Testis (tissue), 3 donors: ENCODE measurements around the gene TBC1D5. TPM values are rescaled to one million over a fixed set of nuclear protein-coding genes. Genes with fewer than 3 reads are reported as not detected.

Source experiments
- DNase-seq: peaks from one replicate; pipeline ENCODE4 v3.0.0-alpha.2; 2019
- H3K27ac ChIP-seq, 2 donors: fragments of 200-600 bp; sonication (generic); one replicate each; pipeline ENCODE4 v1.5.1; 2019
- H3K27me3 ChIP-seq: fragments of 200-600 bp; sonication (generic); one replicate; pipeline ENCODE4 v1.5.1; 2019
- H3K36me3 ChIP-seq: fragments of 200-600 bp; sonication (generic); one replicate; pipeline ENCODE4 v1.5.1; 2017; ENCODE audit warnings: low read depth; ENCODE audit errors: missing control alignments
- H3K4me1 ChIP-seq: fragments of 200-600 bp; sonication (generic); one replicate; pipeline ENCODE4 v1.5.1; 2019
- H3K4me3 ChIP-seq, 2 donors: fragments of 200-600 bp; sonication (generic); one replicate each; pipeline ENCODE4 v1.5.1; 2017 to 2019
- H3K9me3 ChIP-seq: fragments of 200-600 bp; sonication (generic); one replicate; pipeline ENCODE4 v1.5.1; 2017
- CTCF ChIP-seq, 3 experiments: fragments of 450-650 bp in 2 of 3; fragments of 200-600 bp in 1 of 3; sonication (generic) in 1 of 3; IDR thresholded peaks; one replicate each; pipeline ENCODE4 v1.5.1; 2016 to 2019; ENCODE audit warnings: antibody characterized with exemption in 3 of 3, mild to moderate bottlenecking in 2 of 3, moderate library complexity in 1 of 3
- POLR2A ChIP-seq: fragments of 450-650 bp; IDR thresholded peaks from one replicate; pipeline ENCODE4 v1.6.1; 2017; ENCODE audit warnings: antibody characterized with exemption, mild to moderate bottlenecking, moderate library complexity
- whole genome bisulfite sequencing, 2 donors: methylation state at CpG; one replicate each; pipeline ENCODE4 v1.1.5; 2018; 5-methylcytosine and 5-hydroxymethylcytosine counted together
- intact Hi-C: fragments of 100-400 bp; cut with DNase I; formaldehyde crosslinking; loops from one replicate; pipeline ENCODE4 v1.15.1; 2023; ENCODE audit warnings: low total_unique reads
- polyA plus RNA-seq: library from polyadenylated mRNA; stranded (reverse); fragments of 350-450 nt; fragmentation: Illumina TruSeq; extraction: RNeasy Lipid Tissue Mini Kit (QIAGEN cat#74804); gene quantifications from one replicate; pipeline ENCODE4 v1.2.3, GENCODE V29; 2014; ENCODE audit warnings: low read depth, low replicate concordance; ENCODE audit not compliant: insufficient read depth
- total RNA-seq, 2 donors: library from RNA; depleted of rRNA; stranded (reverse); fragments of >200 nt; gene quantifications; one replicate each; pipeline ENCODE4 v1.2.3, GENCODE V29; 2016

The TBC1D5 gene
- total and polyA plus RNA-seq, 3 donors from 2014 or later, result 47.8 to 98.1 (median 95.4) TPM

GRCh38 chr3:17481116-17481515 lies 261.3 kb downstream of the TBC1D5 start:
- Histone ChIP-seq H3K9me3 (no peaks in the 10 kb centered on the region), H3K36me3 (no peaks in the 10 kb centered on the region), H3K4me1 (no peaks in the 10 kb centered on the region), H3K27me3 (no peaks in the 10 kb centered on the region), H3K4me3 (no peak overlapping the region), H3K27ac (no peak overlapping the region)
- no peak for DNase-seq
- intact Hi-C loops, result no loop called here
- TF ChIP-seq CTCF (IDR thresholded peaks at IDR 0.05) (no peak), POLR2A (no peak)
- 97% methylated on average over 6 to 10 of the region's 10 CpGs for WGBS, 2 donors

- no peaks in the 10 kb centered on the region for H3K27me3 ChIP-seq
- DNase-seq, result no peak
- no peak overlapping the region for H3K27ac ChIP-seq
Measured at GRCh38 chr3:17479681-17480405, 262.6 kb downstream of the TBC1D5 start.

GRCh38 chr3:17478673-17479072 lies 263.8 kb downstream of the TBC1D5 start:
- H3K36me3 ChIP-seq, result no peaks in the 10 kb centered on the region
- intact Hi-C loops, result no loop called here
- H3K9me3 ChIP-seq, result no peaks in the 10 kb centered on the region
- H3K4me1 ChIP-seq, result no peaks in the 10 kb centered on the region
- TF ChIP-seq POLR2A, result no peak
- no peak for TF ChIP-seq CTCF (IDR thresholded peaks at IDR 0.05)
- H3K4me3 ChIP-seq, result no peak overlapping the region
- H3K27me3 ChIP-seq, result no peaks in the 10 kb centered on the region
- no peak overlapping the region for H3K27ac ChIP-seq
- no peak for DNase-seq
- WGBS, 2 donors, result 77 to 80% methylated on average over 2 of the region's 2 CpGs

More at GRCh38 chr3:17479681-17480405, 262.6 kb downstream of the TBC1D5 start:
- intact Hi-C loops, result no loop called here
- H3K4me1 ChIP-seq, result no peaks in the 10 kb centered on the region
- H3K9me3 ChIP-seq, result no peaks in the 10 kb centered on the region
- H3K36me3 ChIP-seq, result no peaks in the 10 kb centered on the region
- TF ChIP-seq POLR2A, result no peak
- TF ChIP-seq CTCF (IDR thresholded peaks at IDR 0.05), result no peak
- H3K4me3 ChIP-seq, result no peak overlapping the region
- WGBS, 2 donors, result 97 to 98% methylated on average over 12 to 16 of the region's 16 CpGs

- no peak for DNase-seq
- Histone ChIP-seq H3K27me3 (no peaks in the 10 kb centered on the region), H3K4me3 (no peak overlapping the region), H3K36me3 (no peaks in the 10 kb centered on the region), H3K4me1 (no peaks in the 10 kb centered on the region), H3K27ac (no peak overlapping the region), H3K9me3 (no peaks in the 10 kb centered on the region)
- intact Hi-C loops, result no loop called here
- TF ChIP-seq POLR2A (no peak), CTCF (IDR thresholded peaks at IDR 0.05) (peak in 1 of 3 experiments; percentile 36)
Measured at GRCh38 chr3:17473761-17474160, 268.7 kb downstream of the TBC1D5 start.

- no peak overlapping the region for H3K4me3 ChIP-seq
- no peak for TF ChIP-seq CTCF (IDR thresholded peaks at IDR 0.05)
- TF ChIP-seq POLR2A, result no peak
- intact Hi-C loops, result no loop called here
- H3K4me1 ChIP-seq, result no peaks in the 10 kb centered on the region
- H3K9me3 ChIP-seq, result no peaks in the 10 kb centered on the region
- no peak for DNase-seq
- no peaks in the 10 kb centered on the region for H3K36me3 ChIP-seq
- no peaks in the 10 kb centered on the region for H3K27me3 ChIP-seq
- H3K27ac ChIP-seq, result no peak overlapping the region
- WGBS, 2 donors, result 77 to 82% methylated on average over 1 of the region's 1 CpG
Measured at GRCh38 chr3:17469954-17470353, 272.5 kb downstream of the TBC1D5 start.
